Loucy (cell line): Measurements from ENCODE around the gene MTHFD2L.

ENCODE experiments used
- H2AFZ ChIP-seq: fragments of 200-600 bp; sonication (generic); 2 replicates; pipeline ENCODE4 v1.6.0; 2016; ENCODE audit warnings: antibody characterized with exemption, mild to moderate bottlenecking, low read length, moderate library complexity
- H3F3A ChIP-seq: fragments of 200-600 bp; 2 replicates; pipeline ENCODE4 v1.6.0; 2016; ENCODE audit warnings: antibody characterized with exemption, low read depth, mild to moderate bottlenecking
- H3K27me3 ChIP-seq: fragments of 200-600 bp; sonication (generic); 2 replicates; pipeline ENCODE4 v1.6.1; 2014; ENCODE audit warnings: low read length, mild to moderate bottlenecking; ENCODE audit not compliant: insufficient read depth, poor library complexity, severe bottlenecking
- H3K36me3 ChIP-seq: fragments of 200-600 bp; sonication (generic); 2 replicates; pipeline ENCODE4 v1.6.1; 2016; ENCODE audit warnings: low read length; ENCODE audit not compliant: insufficient read depth
- H3K4me1 ChIP-seq: fragments of 200-600 bp; sonication (generic); 2 replicates; pipeline ENCODE4 v1.5.1; 2014; ENCODE audit warnings: low read length, mild to moderate bottlenecking; ENCODE audit not compliant: insufficient read depth, poor library complexity, severe bottlenecking
- H3K4me2 ChIP-seq: fragments of 200-600 bp; sonication (generic); 2 replicates; pipeline ENCODE4 v1.6.0; 2014; ENCODE audit warnings: antibody characterized with exemption, low read length, low read depth, mild to moderate bottlenecking; ENCODE audit not compliant: poor library complexity, severe bottlenecking
- H3K4me3 ChIP-seq: fragments of 200-600 bp; sonication (generic); 2 replicates; pipeline ENCODE4 v1.5.1; 2014; ENCODE audit warnings: low read length, mild to moderate bottlenecking, mixed read lengths; ENCODE audit not compliant: poor library complexity, severe bottlenecking
- H3K79me2 ChIP-seq: fragments of 200-600 bp; sonication (generic); 2 replicates; pipeline ENCODE4 v1.6.1; 2014; ENCODE audit warnings: low read length; ENCODE audit not compliant: insufficient read depth
- H3K9ac ChIP-seq: fragments of 200-600 bp; sonication (generic); 2 replicates; pipeline ENCODE4 v1.6.0; 2014; ENCODE audit warnings: mild to moderate bottlenecking, low read depth, low read length, moderate library complexity; ENCODE audit not compliant: poor library complexity, severe bottlenecking
- H3K9me2 ChIP-seq: fragments of 200-600 bp; sonication (generic); replicated peaks from 2 replicates; pipeline ENCODE4 v1.6.1; 2016; ENCODE audit warnings: low read depth, low read length, mixed read lengths
- H3K9me3 ChIP-seq: fragments of 200-600 bp; sonication (generic); 2 replicates; pipeline ENCODE4 v1.6.1; 2014; ENCODE audit warnings: mild to moderate bottlenecking, antibody characterized with exemption, low read length, low read depth; ENCODE audit not compliant: insufficient read depth
- H4K20me1 ChIP-seq: fragments of 200-600 bp; sonication (generic); 2 replicates; pipeline ENCODE4 v1.6.0; 2014; ENCODE audit warnings: antibody characterized with exemption, low read length, mild to moderate bottlenecking; ENCODE audit not compliant: insufficient read depth, poor library complexity, severe bottlenecking
- EZH2phosphoT487 ChIP-seq: fragments of 200-600 bp; IDR thresholded peaks from 2 replicates; pipeline ENCODE4 v1.6.1; 2018; ENCODE audit warnings: antibody characterized with exemption, mild to moderate bottlenecking, moderate library complexity, borderline replicate concordance
- TF ChIP-seq, protein P1 (sequence below): fragments of 200-600 bp; sonication (generic); conservative IDR thresholded peaks from 2 replicates; pipeline ENCODE4 v1.5.1; 2014; ENCODE audit warnings: mild to moderate bottlenecking, antibody characterized with exemption, low read length

The MTHFD2L gene

DNA sequence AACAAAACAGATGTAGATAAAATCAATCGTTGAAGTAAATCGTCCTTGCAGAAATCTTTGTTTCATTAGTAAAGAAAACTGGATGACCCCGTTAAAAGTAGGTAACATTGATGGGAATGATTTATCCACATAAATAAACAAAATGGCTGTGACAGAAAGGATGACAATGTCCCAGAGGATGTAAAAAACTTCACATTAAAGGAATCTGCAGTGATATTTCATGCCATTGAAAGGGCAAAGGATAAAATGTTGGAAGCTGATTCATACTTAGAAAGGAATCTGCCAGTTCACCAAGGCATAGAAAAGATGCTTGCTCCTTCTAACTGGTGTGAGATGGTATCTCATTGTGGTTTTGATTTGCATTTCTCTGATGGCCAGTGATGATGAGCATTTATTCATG, 126.1 kb downstream of the MTHFD2L start:
- no peaks in the 10 kb centered on the region for H3K27me3 ChIP-seq
- no peaks in the 10 kb centered on the region for H3K4me1 ChIP-seq
- TF ChIP-seq, protein P1, sequence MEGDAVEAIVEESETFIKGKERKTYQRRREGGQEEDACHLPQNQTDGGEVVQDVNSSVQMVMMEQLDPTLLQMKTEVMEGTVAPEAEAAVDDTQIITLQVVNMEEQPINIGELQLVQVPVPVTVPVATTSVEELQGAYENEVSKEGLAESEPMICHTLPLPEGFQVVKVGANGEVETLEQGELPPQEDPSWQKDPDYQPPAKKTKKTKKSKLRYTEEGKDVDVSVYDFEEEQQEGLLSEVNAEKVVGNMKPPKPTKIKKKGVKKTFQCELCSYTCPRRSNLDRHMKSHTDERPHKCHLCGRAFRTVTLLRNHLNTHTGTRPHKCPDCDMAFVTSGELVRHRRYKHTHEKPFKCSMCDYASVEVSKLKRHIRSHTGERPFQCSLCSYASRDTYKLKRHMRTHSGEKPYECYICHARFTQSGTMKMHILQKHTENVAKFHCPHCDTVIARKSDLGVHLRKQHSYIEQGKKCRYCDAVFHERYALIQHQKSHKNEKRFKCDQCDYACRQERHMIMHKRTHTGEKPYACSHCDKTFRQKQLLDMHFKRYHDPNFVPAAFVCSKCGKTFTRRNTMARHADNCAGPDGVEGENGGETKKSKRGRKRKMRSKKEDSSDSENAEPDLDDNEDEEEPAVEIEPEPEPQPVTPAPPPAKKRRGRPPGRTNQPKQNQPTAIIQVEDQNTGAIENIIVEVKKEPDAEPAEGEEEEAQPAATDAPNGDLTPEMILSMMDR, result no peak
- no peaks in the 10 kb centered on the region for H3K9me3 ChIP-seq
- H3K36me3 ChIP-seq, result no peaks in the 10 kb centered on the region
- no peak overlapping the region for H3K4me2 ChIP-seq
- no peaks in the 10 kb centered on the region for H3F3A ChIP-seq
- no peaks in the 10 kb centered on the region for H3K79me2 ChIP-seq
- H2AFZ ChIP-seq, result no peak overlapping the region
- no peak overlapping the region for H3K9ac ChIP-seq
- H3K4me3 ChIP-seq, result no peak overlapping the region
- no peaks in the 10 kb centered on the region for H3K9me2 ChIP-seq
- H4K20me1 ChIP-seq, result no peaks in the 10 kb centered on the region

DNA sequence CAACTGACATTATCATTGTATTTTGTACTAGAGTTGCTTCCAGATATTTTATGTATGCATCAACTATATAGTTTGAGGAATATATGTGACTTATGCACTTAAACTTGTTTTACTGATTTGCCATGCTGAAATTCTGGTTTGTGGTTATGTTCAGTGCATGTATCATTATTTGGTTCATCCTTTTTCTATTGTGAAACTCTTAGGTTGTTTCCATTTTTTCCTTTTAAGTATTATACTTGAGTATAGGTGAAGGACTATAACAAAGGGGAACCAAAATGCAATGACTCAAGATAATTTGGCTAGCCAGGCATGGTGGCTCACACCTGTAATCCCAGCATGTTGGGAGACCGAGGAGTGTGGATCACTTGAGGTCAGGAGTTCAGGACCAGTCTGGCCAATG, 129.2 kb downstream of the MTHFD2L start:
- no peaks in the 10 kb centered on the region for H3K79me2 ChIP-seq
- no peaks in the 10 kb centered on the region for H3K9me3 ChIP-seq
- no peak overlapping the region for H3K4me2 ChIP-seq
- no peaks in the 10 kb centered on the region for H3K4me1 ChIP-seq
- TF ChIP-seq, protein P1, result no peak
- no peak for TF ChIP-seq EZH2phosphoT487
- H2AFZ ChIP-seq, result no peak overlapping the region
- H3K36me3 ChIP-seq, result no peaks in the 10 kb centered on the region
- H3K9ac ChIP-seq, result no peak overlapping the region
- H3F3A ChIP-seq, result no peaks in the 10 kb centered on the region
- no peaks in the 10 kb centered on the region for H4K20me1 ChIP-seq
- H3K9me2 ChIP-seq, result no peaks in the 10 kb centered on the region
- no peak overlapping the region for H3K4me3 ChIP-seq
- no peaks in the 10 kb centered on the region for H3K27me3 ChIP-seq

DNA sequence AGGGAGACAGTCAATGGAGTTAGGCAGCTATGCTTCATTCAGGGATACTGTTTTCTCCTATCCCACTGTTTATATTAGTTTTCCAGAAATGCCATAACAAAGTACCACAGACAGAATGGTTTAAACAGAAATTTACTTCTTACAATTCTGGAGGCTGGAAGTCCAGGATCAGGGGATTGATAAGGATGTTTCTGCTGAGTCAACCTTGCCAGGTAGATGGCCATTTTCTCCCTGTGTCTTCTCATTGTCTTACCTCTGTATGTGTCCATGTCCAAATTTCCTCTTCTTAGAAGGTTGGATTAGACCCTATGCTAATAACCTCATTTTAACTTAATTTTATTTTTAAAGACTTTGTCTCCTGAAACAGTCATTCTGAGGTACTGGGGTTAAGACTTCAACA, 129.9 kb downstream of the MTHFD2L start:
- no peaks in the 10 kb centered on the region for H3F3A ChIP-seq
- no peak overlapping the region for H3K4me2 ChIP-seq
- no peaks in the 10 kb centered on the region for H3K27me3 ChIP-seq
- no peaks in the 10 kb centered on the region for H3K4me1 ChIP-seq
- no peaks in the 10 kb centered on the region for H3K9me3 ChIP-seq
- no peak overlapping the region for H3K4me3 ChIP-seq
- no peak overlapping the region for H2AFZ ChIP-seq
- H4K20me1 ChIP-seq, result no peaks in the 10 kb centered on the region
- H3K36me3 ChIP-seq, result no peaks in the 10 kb centered on the region
- TF ChIP-seq, protein P1, result no peak
- TF ChIP-seq EZH2phosphoT487, result no peak
- H3K79me2 ChIP-seq, result no peaks in the 10 kb centered on the region
- no peaks in the 10 kb centered on the region for H3K9me2 ChIP-seq
- H3K9ac ChIP-seq, result no peak overlapping the region
